Endothelial cell of umbilical vein (primary cell): ENCODE measurements around the gene CABP2. TPM values are rescaled to one million over a fixed set of nuclear protein-coding genes. Genes with fewer than 3 reads are reported as not detected.

Source experiments
- BruUV-seq: library from RNA; stranded (reverse); fragments of 400-500 nt; replicated peaks from 2 replicates; lab custom pipeline; 2021; lab: Mats Ljungman, UMichigan
- CTCF ChIA-PET: fragments of 300-600, 350-600 bp; sonication (Branson Sonifier 250); formaldehyde crosslinking; loops from one replicate; lab custom pipeline; 2021; ENCODE audit warnings: antibody characterized with exemption, inconsistent platforms; lab: Charles Lee
- POLR2A ChIA-PET: fragments of 300-600, 350-600 bp; sonication (Branson Sonifier 250); formaldehyde crosslinking; loops from one replicate; lab custom pipeline; 2021; ENCODE audit warnings: antibody characterized with exemption, inconsistent platforms; lab: Charles Lee
- DNase-seq: peaks from one replicate; pipeline ENCODE4 v3.0.0-alpha.2; 2011; ENCODE audit warnings: low read depth, low spot score
- FAIRE-seq: peaks from 2 replicates; lab custom pipeline; 2011; peaks lifted over from hg19 to GRCh38; lab: Jason Lieb, UNC
- H2AFZ ChIP-seq: 2 replicates; pipeline ENCODE4 v1.6.0; 2012; ENCODE audit warnings: low read depth, low read length, control low read depth, inconsistent platforms
- H3K27ac ChIP-seq: 2 replicates; pipeline ENCODE4 v1.5.1; 2011; ENCODE audit warnings: low read depth, mild to moderate bottlenecking, control low read depth, low read length, moderate library complexity; ENCODE audit not compliant: insufficient read depth
- H3K27me3 ChIP-seq, 2 experiments: 2 replicates each; pipeline versions ENCODE4 v1.6.0 to v1.6.1; 2011; ENCODE audit warnings: low read length in 2 of 2, mixed read lengths in 1 of 2; ENCODE audit not compliant: control insufficient read depth in 2 of 2, insufficient read depth in 2 of 2
- H3K36me3 ChIP-seq, 2 experiments: 2 replicates in 1 of 2; 3 replicates in 1 of 2; pipeline ENCODE4 v1.5.1; 2011; ENCODE audit warnings: low read length in 2 of 2, mild to moderate bottlenecking in 1 of 2, moderate library complexity in 1 of 2; ENCODE audit not compliant: control insufficient read depth in 2 of 2, insufficient read depth in 2 of 2; ENCODE audit errors: extremely low read depth in 1 of 2
- H3K4me1 ChIP-seq: 3 replicates; pipeline ENCODE4 v1.5.1; 2011; ENCODE audit warnings: mild to moderate bottlenecking, low read length; ENCODE audit not compliant: control insufficient read depth, insufficient read depth; ENCODE audit errors: extremely low read depth
- H3K4me2 ChIP-seq: 2 replicates; pipeline ENCODE4 v1.6.1; 2011; ENCODE audit warnings: low read length, control low read depth, mixed read lengths; ENCODE audit not compliant: insufficient read depth
- H3K4me3 ChIP-seq, 3 experiments: fragments of 200-600 bp in 1 of 3; sonication (generic), shearing (Covaris generic) in 1 of 3; replicated peaks in 1 of 3; 2 replicates each; pipeline ENCODE4 v1.5.1; 2011 to 2016; ENCODE audit warnings: control low read depth in 3 of 3, low read length in 3 of 3, mild to moderate bottlenecking in 2 of 3, inconsistent platforms in 1 of 3, low read depth in 1 of 3, moderate library complexity in 1 of 3; ENCODE audit not compliant: insufficient read depth in 1 of 3
- H3K79me2 ChIP-seq: 2 replicates; pipeline ENCODE4 v1.6.0; 2012; ENCODE audit warnings: low read length, inconsistent platforms; ENCODE audit not compliant: control insufficient read depth, insufficient read depth
- H3K9ac ChIP-seq: replicated peaks from 2 replicates; pipeline ENCODE3; 2011; ENCODE audit warnings: low read length, control low read depth; ENCODE audit not compliant: insufficient read depth; ENCODE audit errors: extremely low read depth
- H3K9me1 ChIP-seq: replicated peaks from 3 replicates; pipeline ENCODE4 v1.6.0; 2011; ENCODE audit warnings: mild to moderate bottlenecking, low read length; ENCODE audit not compliant: control insufficient read depth, insufficient read depth; ENCODE audit errors: extremely low read depth
- H3K9me3 ChIP-seq: replicated peaks from 2 replicates; pipeline ENCODE4 v1.5.1; 2012; ENCODE audit warnings: low read length, inconsistent platforms; ENCODE audit not compliant: control insufficient read depth, insufficient read depth
- H4K20me1 ChIP-seq: replicated peaks from 2 replicates; pipeline ENCODE3; 2011; ENCODE audit warnings: mild to moderate bottlenecking, low read length; ENCODE audit not compliant: control insufficient read depth, insufficient read depth; ENCODE audit errors: extremely low read depth
- CTCF ChIP-seq, 2 donors: IDR thresholded peaks; 1 replicate in 1 of 2; 2 replicates in 1 of 2; pipeline ENCODE4 v1.5.1; 2011; ENCODE audit warnings: low read length in 2 of 2, mild to moderate bottlenecking in 2 of 2, moderate library complexity in 2 of 2, control low read depth in 1 of 2, inconsistent platforms in 1 of 2, low read depth in 1 of 2; ENCODE audit not compliant: insufficient read depth in 1 of 2; ENCODE audit errors: extremely low read depth in 1 of 2
- FOS ChIP-seq: IDR thresholded peaks from 2 replicates; pipeline ENCODE4 v1.6.1; 2011; ENCODE audit warnings: mild to moderate bottlenecking, low read length, moderate library complexity, borderline replicate concordance; ENCODE audit not compliant: insufficient read depth
- GATA2 ChIP-seq: IDR thresholded peaks from 2 replicates; pipeline ENCODE4 v1.7.0; 2011; ENCODE audit warnings: low read depth, mild to moderate bottlenecking, moderate library complexity, mixed read lengths, low read length; ENCODE audit not compliant: insufficient read length, insufficient read depth
- JUN ChIP-seq: IDR thresholded peaks from 2 replicates; pipeline ENCODE4 v1.6.1; 2011; ENCODE audit warnings: borderline replicate concordance, low read depth; ENCODE audit not compliant: insufficient read length, insufficient read depth
- POLR2A ChIP-seq: IDR thresholded peaks from 2 replicates; pipeline ENCODE4 v1.6.1; 2012; ENCODE audit warnings: low read depth, mild to moderate bottlenecking, control low read depth, low read length
- POLR2AphosphoS5 ChIP-seq: IDR thresholded peaks from 2 replicates; pipeline ENCODE4 v1.6.1; 2012; ENCODE audit warnings: low read depth, mild to moderate bottlenecking, control low read depth, low read length, moderate library complexity; ENCODE audit not compliant: insufficient read depth
- dilution Hi-C: fragments of 300-500 bp; cut with MboI; formaldehyde crosslinking; loops from one replicate; pipeline ENCODE4 v1.15.0; 2019; ENCODE audit warnings: low sequenced_read_pairs; ENCODE audit not compliant: extremely low pct_ligation_motif_present
- intact Hi-C: fragments of 100-400 bp; cut with micrococcal nuclease; formaldehyde crosslinking; loops from one replicate; pipeline ENCODE4 v1.10.0; 2022
- polyA plus RNA-seq, 4 experiments: library from polyadenylated mRNA; depleted of rRNA in 3 of 4; stranded (reverse) in 3 of 4; unstranded in 1 of 4; fragments of >200 nt; gene quantifications; 2 replicates each; pipeline versions ENCODE4 v1.2.1 to v1.2.3, GENCODE V29; 2011 to 2012; ENCODE audit warnings: missing spikeins in 1 of 4
- total RNA-seq: library from RNA; stranded (reverse); gene quantifications from 2 replicates; pipeline ENCODE4 v1.2.3, GENCODE V29; 2021

Gene CABP2
- total and polyA plus RNA-seq, 2 donors (not counting 3 experiments of a cell fraction or from before 2014, with no cell fraction given): not detected

- intact Hi-C loops: no loop called here
- FAIRE-seq: no peak
Measured at GRCh38 chr11:67551127-67551526, 27.9 kb upstream of the CABP2 start.

More at GRCh38 chr11:67551127-67551526, 27.9 kb upstream of the CABP2 start:
- ChIA-PET CTCF (no interaction called here), POLR2A (no interaction called here)
- no peaks in the 10 kb centered on the region for H3K79me2 ChIP-seq
- TF ChIP-seq POLR2AphosphoS5 (no peak), FOS (no peak), CTCF (IDR thresholded peaks at IDR 0.05; ENCODE audit: extremely low read depth in 1 of 2, insufficient read depth in 1 of 2, low read depth in 1 of 2, low read length in 2 of 2) (no peak), GATA2 (no peak), JUN (no peak), POLR2A (no peak)
- no peaks in the 10 kb centered on the region for H4K20me1 ChIP-seq
- dilution Hi-C loops: no loop called here
- H3K27ac ChIP-seq: no peak overlapping the region
- no peaks in the 10 kb centered on the region for H3K4me1 ChIP-seq
- H3K9me1 ChIP-seq: no peaks in the 10 kb centered on the region
- H3K4me2 ChIP-seq: no peak overlapping the region
- H3K9me3 ChIP-seq: no peaks in the 10 kb centered on the region
- H3K4me3 ChIP-seq: no peak overlapping the region
- H3K9ac ChIP-seq: no peak overlapping the region
- BruUV-seq: no TSS peak
- no peak for DNase-seq
- H3K36me3 ChIP-seq: no peaks in the 10 kb centered on the region
- no peak overlapping the region for H2AFZ ChIP-seq
- peaks cover 2% of the 10 kb centered on the region in 2 experiments for H3K27me3 ChIP-seq
